ENCODE results near the gene ENDOD1. TPM values are rescaled to one million over a fixed set of nuclear protein-coding genes. Genes with fewer than 3 reads are reported as not detected.
A peak's percentile ranks its signal among the peaks of the same experiment; 100 is the strongest.

ENDOD1 gene
- total and polyA plus RNA-seq, 8 donors: 2.0 to 8.9 (median 5.1) TPM

DNA sequence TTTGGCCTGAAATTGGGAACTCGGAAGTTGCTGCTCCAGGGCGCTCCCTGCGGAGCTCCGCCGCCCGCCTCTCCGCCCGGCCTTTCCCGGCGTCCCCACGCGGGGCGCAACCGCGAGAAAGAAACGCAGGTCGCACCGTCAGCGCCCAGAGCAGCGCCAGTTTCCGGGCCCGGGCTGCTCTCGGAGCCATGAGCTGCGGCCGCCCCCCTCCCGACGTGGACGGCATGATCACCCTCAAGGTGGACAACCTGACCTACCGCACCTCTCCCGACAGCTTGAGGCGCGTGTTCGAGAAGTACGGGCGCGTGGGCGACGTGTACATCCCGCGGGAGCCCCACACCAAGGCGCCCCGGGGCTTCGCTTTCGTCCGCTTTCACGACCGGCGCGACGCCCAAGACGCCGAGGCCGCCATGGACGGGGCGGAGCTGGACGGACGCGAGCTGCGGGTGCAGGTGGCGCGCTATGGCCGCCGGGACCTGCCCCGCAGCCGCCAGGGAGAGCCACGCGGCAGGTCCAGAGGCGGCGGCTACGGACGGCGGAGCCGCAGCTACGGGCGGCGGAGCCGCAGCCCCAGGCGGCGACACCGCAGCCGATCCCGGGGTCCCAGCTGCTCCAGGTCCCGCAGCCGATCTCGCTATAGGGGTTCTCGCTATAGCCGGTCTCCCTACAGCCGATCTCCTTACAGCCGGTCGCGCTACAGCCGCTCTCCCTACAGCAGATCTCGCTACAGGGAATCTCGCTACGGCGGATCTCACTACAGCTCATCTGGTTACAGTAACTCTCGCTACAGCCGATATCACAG lies 22.4 kb upstream of the ENDOD1 start:
- Histone ChIP-seq H3K9me3 (no peaks in the 10 kb centered on the region), H3K27ac (peak overlapping the region; percentile 96 to 98 (median 98)), H3K4me1 (peaks cover 10 to 19% (median 18%) of the 10 kb centered on the region in 3 donors), H3K27me3 (no peaks in the 10 kb centered on the region), H3K4me3 (peak overlapping the region; percentile 49 to 80 (median 72)), H3K36me3 (no peaks in the 10 kb centered on the region)
- WGBS, 2 donors: 0% methylated on average over 85 to 98 of the region's 98 CpGs
- peak; percentile 78 to 90 (median 88) for DNase-seq
- ATAC-seq: peak; percentile 75 to 87 (median 84)
- peak in 2 of 4 donors; percentile 39 to 54 for TF ChIP-seq CTCF (IDR thresholded peaks at IDR 0.05)
- no peak for FAIRE-seq
- intact Hi-C loops (cut with DNase I): no loop called here

GRCh38 chr11:95067841-95068219 lies 21.8 kb upstream of the ENDOD1 start:
- H3K36me3 ChIP-seq: no peaks in the 10 kb centered on the region
- intact Hi-C loops (cut with DNase I): no loop called here
- 0% methylated on average over 16 of the region's 16 CpGs for WGBS, 2 donors
- peak overlapping the region; percentile 49 to 80 (median 72) for H3K4me3 ChIP-seq
- no peak for TF ChIP-seq CTCF (IDR thresholded peaks at IDR 0.05)
- peak overlapping the region; percentile 96 to 98 (median 98) for H3K27ac ChIP-seq
- no peaks in the 10 kb centered on the region for H3K9me3 ChIP-seq
- FAIRE-seq (no peak), ATAC-seq (peak; percentile 0 to 39 (median 12)), DNase-seq (peak in 1 of 6 donors; percentile 40)
- H3K27me3 ChIP-seq: no peaks in the 10 kb centered on the region
- H3K4me1 ChIP-seq: peaks cover 10 to 19% (median 18%) of the 10 kb centered on the region in 3 donors

- FAIRE-seq (peak; percentile 82), ATAC-seq (peak; percentile 75 to 91 (median 82)), DNase-seq (peak in 5 of 6 donors; percentile 67 to 85 (median 77))
- no peak for TF ChIP-seq CTCF (IDR thresholded peaks at IDR 0.05)
- Histone ChIP-seq H3K4me3 (peak overlapping the region; percentile 49 to 80 (median 72)), H3K9me3 (no peaks in the 10 kb centered on the region), H3K4me1 (peaks cover 10 to 19% (median 18%) of the 10 kb centered on the region in 3 donors), H3K27ac (peak overlapping the region; percentile 96 to 98 (median 98)), H3K36me3 (no peaks in the 10 kb centered on the region), H3K27me3 (no peaks in the 10 kb centered on the region)
- intact Hi-C loops (cut with DNase I): no loop called here
- WGBS, 2 donors: 1 to 2% methylated on average over 5 of the region's 5 CpGs
These were observed 21.1 kb upstream of the ENDOD1 start for GRCh38 chr11:95068549-95068948.

DNA sequence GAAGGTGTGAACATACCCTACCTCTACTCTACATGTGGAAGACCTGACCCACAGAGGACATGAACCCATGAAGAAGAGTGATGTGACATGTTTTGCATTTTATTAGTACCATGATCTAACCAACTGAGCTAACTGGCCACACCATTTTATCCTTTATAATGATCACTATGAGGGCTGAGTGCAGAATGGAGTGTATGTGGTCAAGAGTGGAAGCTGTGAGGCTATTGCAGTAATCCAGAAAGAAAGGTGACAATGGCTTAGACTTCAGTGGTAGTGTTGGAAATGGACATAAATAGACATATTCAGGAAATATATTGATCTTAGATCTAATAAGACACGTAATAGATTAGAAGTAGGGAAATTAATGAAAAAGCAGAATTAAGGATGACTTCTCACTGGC lies 19.2 kb upstream of the ENDOD1 start:
- H3K36me3 ChIP-seq: no peaks in the 10 kb centered on the region
- DNase-seq (no peak), ATAC-seq (no peak), FAIRE-seq (no peak)
- intact Hi-C loops (cut with DNase I): no loop called here
- no peak for TF ChIP-seq CTCF (IDR thresholded peaks at IDR 0.05)
- H3K4me3 ChIP-seq: no peak overlapping the region
- H3K4me1 ChIP-seq: peaks cover 16 to 28% (median 24%) of the 10 kb centered on the region in 3 donors
- no peaks in the 10 kb centered on the region for H3K9me3 ChIP-seq
- no peaks in the 10 kb centered on the region for H3K27me3 ChIP-seq
- no peak overlapping the region for H3K27ac ChIP-seq
- 76 to 92% methylated on average over 1 of the region's 1 CpG for WGBS, 2 donors

- H3K27me3 ChIP-seq: no peaks in the 10 kb centered on the region
- H3K27ac ChIP-seq: no peak overlapping the region
- no peak for ATAC-seq
- no peak overlapping the region for H3K4me3 ChIP-seq
- no peaks in the 10 kb centered on the region for H3K36me3 ChIP-seq
- H3K9me3 ChIP-seq: no peaks in the 10 kb centered on the region
- intact Hi-C loops (cut with DNase I): no loop called here
- no peak for DNase-seq
- H3K4me1 ChIP-seq: peaks cover 23 to 29% (median 28%) of the 10 kb centered on the region in 3 donors
- no peak for TF ChIP-seq CTCF (IDR thresholded peaks at IDR 0.05)
- FAIRE-seq: no peak
These were observed 16.7 kb upstream of the ENDOD1 start for GRCh38 chr11:95072948-95073347.
